ENCODE data around the gene MYO5A.

DNA sequence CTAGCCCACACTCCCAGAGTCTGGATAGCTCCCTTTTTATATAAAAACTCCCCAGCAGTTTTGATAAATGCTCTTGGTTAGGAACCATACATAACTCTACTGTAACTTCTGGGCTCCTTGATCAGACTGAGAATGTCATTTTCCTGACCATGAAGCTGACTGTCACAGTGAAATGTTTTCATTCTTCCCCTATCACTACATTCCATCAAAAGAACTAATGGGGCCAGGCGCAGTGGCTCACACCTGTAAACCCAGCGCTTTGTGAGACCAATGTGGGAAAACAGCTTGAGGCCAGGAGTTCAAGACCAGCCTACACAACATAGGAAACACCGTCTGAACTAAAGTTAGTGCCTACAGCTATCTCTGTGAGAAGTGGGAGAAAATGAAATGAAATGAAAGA is 160.3 kb downstream of the MYO5A start:
- TF ChIP-seq, protein P1, sequence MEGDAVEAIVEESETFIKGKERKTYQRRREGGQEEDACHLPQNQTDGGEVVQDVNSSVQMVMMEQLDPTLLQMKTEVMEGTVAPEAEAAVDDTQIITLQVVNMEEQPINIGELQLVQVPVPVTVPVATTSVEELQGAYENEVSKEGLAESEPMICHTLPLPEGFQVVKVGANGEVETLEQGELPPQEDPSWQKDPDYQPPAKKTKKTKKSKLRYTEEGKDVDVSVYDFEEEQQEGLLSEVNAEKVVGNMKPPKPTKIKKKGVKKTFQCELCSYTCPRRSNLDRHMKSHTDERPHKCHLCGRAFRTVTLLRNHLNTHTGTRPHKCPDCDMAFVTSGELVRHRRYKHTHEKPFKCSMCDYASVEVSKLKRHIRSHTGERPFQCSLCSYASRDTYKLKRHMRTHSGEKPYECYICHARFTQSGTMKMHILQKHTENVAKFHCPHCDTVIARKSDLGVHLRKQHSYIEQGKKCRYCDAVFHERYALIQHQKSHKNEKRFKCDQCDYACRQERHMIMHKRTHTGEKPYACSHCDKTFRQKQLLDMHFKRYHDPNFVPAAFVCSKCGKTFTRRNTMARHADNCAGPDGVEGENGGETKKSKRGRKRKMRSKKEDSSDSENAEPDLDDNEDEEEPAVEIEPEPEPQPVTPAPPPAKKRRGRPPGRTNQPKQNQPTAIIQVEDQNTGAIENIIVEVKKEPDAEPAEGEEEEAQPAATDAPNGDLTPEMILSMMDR (IDR thresholded peaks at IDR 0.05), result no peak
- no peak for TF ChIP-seq ZFX (IDR thresholded peaks at IDR 0.05; ENCODE audit: borderline replicate concordance)
